Karpas-422 (cell line): Measurements from ENCODE around the gene METTL8. TPM values are rescaled to one million over a fixed set of nuclear protein-coding genes. Genes with fewer than 3 reads are reported as not detected.

Experiments
- DNase-seq: peaks from one replicate; pipeline ENCODE4 v3.0.0-alpha.2; 2015
- H2AFZ ChIP-seq: fragments of 200-600 bp; sonication (generic); 2 replicates; pipeline ENCODE4 v1.6.1; 2014; ENCODE audit warnings: antibody characterized with exemption, low read length, mixed read lengths
- H3K27ac ChIP-seq: fragments of 200-600 bp; sonication (generic); 2 replicates; pipeline ENCODE4 v1.5.1; 2014; ENCODE audit warnings: mild to moderate bottlenecking, low read length, moderate library complexity
- H3K27me3 ChIP-seq: fragments of 200-600 bp; sonication (generic); 2 replicates; pipeline ENCODE4 v1.6.1; 2014; ENCODE audit warnings: low read length, mixed read lengths
- H3K36me3 ChIP-seq: fragments of 200-600 bp; sonication (generic); 2 replicates; pipeline ENCODE4 v1.6.1; 2014; ENCODE audit warnings: low read length, mixed read lengths; ENCODE audit not compliant: insufficient read depth
- H3K4me1 ChIP-seq: fragments of 200-600 bp; sonication (generic); 2 replicates; pipeline ENCODE4 v1.6.1; 2014; ENCODE audit warnings: mild to moderate bottlenecking, low read length, mixed read lengths
- H3K4me2 ChIP-seq: fragments of 200-600 bp; sonication (generic); 2 replicates; pipeline ENCODE4 v1.6.1; 2014; ENCODE audit warnings: low read length, low read depth, mild to moderate bottlenecking; ENCODE audit not compliant: poor library complexity, severe bottlenecking
- H3K4me3 ChIP-seq: fragments of 200-600 bp; sonication (generic); 2 replicates; pipeline ENCODE4 v1.5.1; 2014; ENCODE audit warnings: mild to moderate bottlenecking, antibody characterized with exemption, low read length, mixed read lengths
- H3K79me2 ChIP-seq: fragments of 200-600 bp; sonication (generic); 2 replicates; pipeline ENCODE4 v1.6.1; 2014; ENCODE audit warnings: mild to moderate bottlenecking, low read length, mixed read lengths
- H3K9ac ChIP-seq: fragments of 200-600 bp; sonication (generic); 2 replicates; pipeline ENCODE4 v1.6.0; 2014; ENCODE audit warnings: low read length
- H3K9me2 ChIP-seq: fragments of 200-600 bp; sonication (generic), shearing (Covaris generic); replicated peaks from 2 replicates; pipeline ENCODE4 v1.6.0; 2014; ENCODE audit warnings: mild to moderate bottlenecking, low read length, moderate library complexity; ENCODE audit not compliant: insufficient read depth
- H3K9me3 ChIP-seq: fragments of 300-700, 200-600 bp; sonication (generic); 2 replicates; pipeline ENCODE4 v1.6.1; 2014; ENCODE audit warnings: low read length, mixed read lengths
- H4K20me1 ChIP-seq: fragments of 200-600 bp; sonication (generic); 2 replicates; pipeline ENCODE4 v1.6.1; 2014; ENCODE audit warnings: mild to moderate bottlenecking, antibody characterized with exemption, low read length, low read depth; ENCODE audit not compliant: insufficient read depth
- total RNA-seq: library from RNA; depleted of rRNA; stranded (reverse); fragments of >200 nt; shearing (Covaris generic); gene quantifications from 2 replicates; pipeline ENCODE4 v1.2.3, GENCODE V29; 2014; ENCODE audit warnings: low replicate concordance

Gene METTL8
- total RNA-seq, 1 experiment from 2014 or later: 16.5 TPM

- Histone ChIP-seq H2AFZ (no peak overlapping the region), H3K9me3 (no peaks in the 10 kb centered on the region), H3K9ac (no peak overlapping the region), H4K20me1 (no peaks in the 10 kb centered on the region), H3K27ac (peak overlapping the region; percentile 48; the same call in 1 of the 2 replicates), H3K79me2 (no peaks in the 10 kb centered on the region), H3K27me3 (no peaks in the 10 kb centered on the region), H3K4me3 (no peak overlapping the region), H3K9me2 (no peaks in the 10 kb centered on the region), H3K4me1 (peaks cover 70% of the 10 kb centered on the region), H3K4me2 (no peak overlapping the region), H3K36me3 (no peaks in the 10 kb centered on the region)
- no peak for DNase-seq
These were observed 107.8 kb downstream of the METTL8 start for GRCh38 chr2:171325886-171326585.

DNA sequence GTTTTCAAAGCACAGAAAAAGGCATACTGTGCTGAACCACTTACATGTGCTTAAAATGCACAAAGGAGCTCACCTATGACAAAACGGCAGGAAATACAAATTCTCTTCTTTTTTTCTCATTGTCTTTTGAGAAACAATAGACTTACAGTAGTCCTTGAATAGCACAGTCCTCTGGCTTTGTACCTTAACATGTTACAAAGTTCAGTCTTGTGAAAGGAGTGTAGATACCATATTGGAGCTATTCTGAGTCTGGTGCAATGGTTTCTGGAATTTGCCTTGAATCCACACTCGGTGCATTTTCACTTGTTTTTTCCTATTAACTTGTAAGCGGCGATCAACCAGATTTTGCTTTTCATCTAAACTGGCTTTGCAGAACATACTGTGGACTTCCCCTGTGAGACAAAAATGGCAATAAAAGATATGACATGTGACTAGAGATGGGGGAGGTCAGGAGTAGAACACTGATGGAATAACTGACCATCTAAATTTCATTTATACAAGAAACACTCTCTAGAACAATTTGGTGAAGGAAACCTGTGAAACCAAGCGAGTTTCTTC lies 109.7 kb downstream of the METTL8 start:
- Histone ChIP-seq H4K20me1 (no peaks in the 10 kb centered on the region), H3K4me3 (peak overlapping the region; percentile 27), H3K9me2 (no peaks in the 10 kb centered on the region), H3K9ac (peak overlapping the region; percentile 27; the same call in 1 of the 2 replicates), H3K36me3 (no peaks in the 10 kb centered on the region), H3K79me2 (no peaks in the 10 kb centered on the region), H3K4me2 (peak overlapping the region; percentile 69), H3K4me1 (peaks cover 72% of the 10 kb centered on the region), H2AFZ (no peak overlapping the region), H3K27ac (peak overlapping the region; percentile 93), H3K27me3 (no peaks in the 10 kb centered on the region), H3K9me3 (no peaks in the 10 kb centered on the region)
- DNase-seq: no peak

DNA sequence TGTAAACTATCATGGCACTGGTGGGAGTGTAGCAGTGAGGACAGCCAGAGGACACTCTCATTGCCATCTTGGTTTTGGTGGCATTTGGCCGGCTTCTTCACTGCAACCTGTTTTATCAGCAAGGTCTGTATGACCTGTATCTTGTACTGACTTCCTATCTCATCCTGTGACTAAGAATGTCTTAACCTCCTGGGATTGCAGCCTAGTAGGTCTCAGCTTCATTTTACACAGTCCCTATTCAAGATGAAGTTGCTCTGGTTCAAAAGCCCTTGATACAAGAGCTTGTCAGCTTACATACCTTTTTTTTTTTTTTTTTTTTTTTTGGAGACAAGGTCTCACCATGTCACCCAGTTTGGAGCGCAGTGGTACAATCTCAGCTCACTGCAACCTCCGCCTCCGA lies 110.9 kb downstream of the METTL8 start:
- no peaks in the 10 kb centered on the region for H4K20me1 ChIP-seq
- no peaks in the 10 kb centered on the region for H3K36me3 ChIP-seq
- no peak overlapping the region for H2AFZ ChIP-seq
- H3K4me2 ChIP-seq: peak overlapping the region; percentile 69
- H3K27ac ChIP-seq: peak overlapping the region; percentile 93
- H3K4me3 ChIP-seq: peak overlapping the region; percentile 13; the same call in 1 of the 2 replicates
- H3K9me3 ChIP-seq: no peaks in the 10 kb centered on the region
- peaks cover 83% of the 10 kb centered on the region for H3K4me1 ChIP-seq
- no peak overlapping the region; the same call in 1 of the 2 replicates for H3K9ac ChIP-seq
- no peak for DNase-seq
- H3K79me2 ChIP-seq: no peaks in the 10 kb centered on the region
- no peaks in the 10 kb centered on the region for H3K9me2 ChIP-seq
- H3K27me3 ChIP-seq: no peaks in the 10 kb centered on the region

DNA sequence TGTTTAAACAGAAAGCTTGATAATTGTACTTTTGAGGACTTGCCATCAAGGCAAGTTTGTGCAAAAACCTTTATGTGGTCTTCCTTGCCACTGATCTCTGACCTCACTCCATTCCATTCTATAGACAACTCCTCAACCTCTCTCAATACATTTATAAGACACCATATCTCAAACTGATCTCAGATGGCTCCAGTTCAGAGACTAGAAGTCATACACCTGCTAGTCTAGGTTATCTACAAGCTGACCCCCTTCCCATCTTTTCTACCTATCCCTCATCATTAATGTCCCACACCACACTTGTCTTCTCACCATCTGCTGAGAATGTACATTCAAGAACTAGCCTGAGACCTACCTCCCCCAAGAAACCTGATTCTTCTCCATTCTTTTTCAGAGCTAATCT lies 113.1 kb downstream of the METTL8 start:
- Histone ChIP-seq H3K9ac (peak overlapping the region; percentile 16), H3K27me3 (no peaks in the 10 kb centered on the region), H3K9me3 (no peaks in the 10 kb centered on the region), H3K4me3 (peak overlapping the region; percentile 46; the same call in 1 of the 2 replicates), H3K79me2 (no peaks in the 10 kb centered on the region), H2AFZ (no peak overlapping the region), H3K9me2 (no peaks in the 10 kb centered on the region), H4K20me1 (no peaks in the 10 kb centered on the region), H3K4me2 (peak overlapping the region; percentile 84), H3K4me1 (peaks cover 90% of the 10 kb centered on the region), H3K36me3 (no peaks in the 10 kb centered on the region), H3K27ac (peak overlapping the region; percentile 98)
- DNase-seq: no peak

DNA sequence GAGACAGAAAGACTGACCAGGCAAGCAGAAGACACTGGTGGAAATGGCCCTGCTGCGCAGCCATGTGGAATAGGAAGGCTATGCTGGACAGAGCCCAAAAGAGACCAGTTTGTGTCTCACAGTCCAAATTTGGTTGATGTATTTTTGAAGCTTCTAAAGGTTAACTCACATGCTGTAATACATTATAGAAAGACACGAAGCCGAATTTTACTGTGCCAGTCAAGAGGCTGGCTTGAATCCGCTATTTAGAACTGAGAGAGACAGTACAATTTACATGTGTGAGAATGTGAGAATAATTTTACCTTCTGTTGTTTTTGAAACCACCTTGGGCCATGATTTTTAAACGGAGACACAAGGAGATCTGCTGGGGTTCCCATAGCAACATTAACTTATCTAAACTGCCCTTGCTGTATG lies 113.6 kb downstream of the METTL8 start:
- peak; percentile 58 for DNase-seq
- Histone ChIP-seq H3K27ac (peak overlapping the region; percentile 98), H3K27me3 (no peaks in the 10 kb centered on the region), H3K9me2 (no peaks in the 10 kb centered on the region), H3K9ac (peak overlapping the region; percentile 16), H3K9me3 (no peaks in the 10 kb centered on the region), H3K36me3 (no peaks in the 10 kb centered on the region), H3K4me2 (peak overlapping the region; percentile 84), H3K4me3 (peak overlapping the region; percentile 46), H3K79me2 (no peaks in the 10 kb centered on the region), H3K4me1 (peaks cover 93% of the 10 kb centered on the region), H4K20me1 (no peaks in the 10 kb centered on the region), H2AFZ (no peak overlapping the region)

DNA sequence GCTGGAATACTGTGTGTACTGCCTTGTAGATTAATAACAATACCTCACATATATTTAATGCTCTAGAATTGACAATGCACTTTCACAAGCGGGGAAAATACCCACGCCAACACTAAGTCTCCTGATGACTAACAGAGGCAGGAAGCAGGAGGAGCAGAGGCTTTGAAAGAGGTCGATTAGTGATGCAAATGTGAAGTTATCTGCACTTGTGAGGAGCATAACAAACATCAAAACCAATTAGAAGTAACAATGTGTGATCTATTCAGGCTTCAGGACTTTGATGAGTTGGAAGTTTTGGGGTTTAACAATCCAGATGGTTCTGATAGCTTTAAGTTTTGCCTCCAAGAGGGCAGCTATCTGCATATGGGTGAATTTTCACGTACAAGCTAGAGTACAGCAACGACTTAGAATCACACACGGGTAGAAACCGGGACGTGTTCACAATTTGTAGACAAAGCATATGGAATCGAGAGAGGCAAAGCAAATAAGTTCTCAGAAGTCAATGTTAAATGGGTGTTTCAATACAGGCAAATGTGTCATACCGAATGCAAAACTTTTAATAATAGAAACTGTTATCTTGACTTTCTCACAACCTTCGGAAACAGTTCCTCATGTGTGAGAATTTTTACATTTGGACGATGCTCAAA lies 114.5 kb downstream of the METTL8 start:
- Histone ChIP-seq H2AFZ (no peak overlapping the region), H3K27me3 (no peaks in the 10 kb centered on the region), H4K20me1 (no peaks in the 10 kb centered on the region), H3K79me2 (no peaks in the 10 kb centered on the region), H3K4me3 (peak overlapping the region; percentile 46), H3K4me1 (peaks cover 96% of the 10 kb centered on the region), H3K9me2 (no peaks in the 10 kb centered on the region), H3K9me3 (no peaks in the 10 kb centered on the region), H3K4me2 (peak overlapping the region; percentile 84), H3K27ac (peak overlapping the region; percentile 98), H3K9ac (peak overlapping the region; percentile 50), H3K36me3 (no peaks in the 10 kb centered on the region)
- peak; percentile 70 for DNase-seq

- Histone ChIP-seq H3K4me2 (peak overlapping the region; percentile 84), H3K9me2 (no peaks in the 10 kb centered on the region), H3K4me3 (peak overlapping the region; percentile 46), H4K20me1 (no peaks in the 10 kb centered on the region), H3K9me3 (no peaks in the 10 kb centered on the region), H3K27ac (peak overlapping the region; percentile 98), H3K4me1 (peaks cover 89% of the 10 kb centered on the region), H3K79me2 (no peaks in the 10 kb centered on the region), H3K27me3 (no peaks in the 10 kb centered on the region), H2AFZ (no peak overlapping the region), H3K36me3 (no peaks in the 10 kb centered on the region), H3K9ac (peak overlapping the region; percentile 50)
- DNase-seq: peak; percentile 72
These were observed 115.3 kb downstream of the METTL8 start for GRCh38 chr2:171318463-171318934.

DNA sequence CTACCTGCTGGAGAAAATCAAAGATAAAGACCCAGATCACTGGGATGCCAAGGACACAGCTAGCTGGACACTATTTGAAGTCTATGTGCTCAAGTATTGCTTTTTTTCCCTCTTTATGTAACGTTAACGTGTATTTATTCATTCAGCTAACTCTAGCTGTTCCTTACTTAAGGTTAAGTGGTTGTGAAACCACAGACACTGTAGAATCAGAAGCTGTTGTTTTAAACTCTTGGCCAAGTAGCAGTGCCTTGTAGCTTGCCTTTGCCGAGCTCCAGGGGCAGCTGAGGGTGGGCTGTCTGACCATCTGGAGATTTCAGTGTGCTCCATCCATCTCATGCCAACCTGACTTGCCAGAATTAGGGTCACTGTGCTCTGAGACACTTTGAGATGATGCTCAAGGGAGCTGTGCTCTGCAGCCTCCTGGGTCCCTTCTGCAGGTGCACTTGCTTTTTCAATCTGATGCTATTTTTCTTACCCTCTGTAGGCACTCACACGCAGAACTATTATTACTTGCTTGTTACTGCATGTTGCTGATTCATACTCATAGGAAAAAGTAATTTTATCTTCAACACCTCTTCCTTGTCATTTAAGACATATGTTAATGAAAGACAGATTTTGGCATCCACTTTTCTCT lies 116.2 kb downstream of the METTL8 start:
- Histone ChIP-seq H2AFZ (no peak overlapping the region), H3K36me3 (no peaks in the 10 kb centered on the region), H3K4me1 (peaks cover 80% of the 10 kb centered on the region), H3K27me3 (no peaks in the 10 kb centered on the region), H3K4me3 (peak overlapping the region; percentile 51), H3K9me2 (no peaks in the 10 kb centered on the region), H4K20me1 (no peaks in the 10 kb centered on the region), H3K4me2 (peak overlapping the region; percentile 84), H3K79me2 (no peaks in the 10 kb centered on the region), H3K9me3 (no peaks in the 10 kb centered on the region), H3K27ac (peak overlapping the region; percentile 98), H3K9ac (peak overlapping the region; percentile 63)
- DNase-seq: peak; percentile 93
